ENCODE data around the gene SULT1A2.

- TF ChIP-seq POLR2A (IDR thresholded peaks at IDR 0.05; ENCODE audit: low read length): no peak
- no peak for TF ChIP-seq GATA1 (IDR thresholded peaks at IDR 0.05; ENCODE audit: low read depth, low read length)
Observed at GRCh38 chr16:28556914-28557320, 39.9 kb downstream of the SULT1A2 start.
